HG03097 (cell line): ENCODE measurements around the gene KRT72.

Experiments used
- ATAC-seq: cut with Tn5 transposase; IDR thresholded peaks from one replicate; pipeline ENCODE4 v1.9.1; 2021; ENCODE audit not compliant: unreplicated experiment, low FRiP score

The KRT72 gene

GRCh38 chr12:52630599-52631200 is 29.4 kb upstream of the KRT72 start:
- ATAC-seq = no peak

- ATAC-seq = no peak
Measured at GRCh38 chr12:52630008-52630500, 28.8 kb upstream of the KRT72 start.

GRCh38 chr12:52629281-52630007 is 28.2 kb upstream of the KRT72 start:
- ATAC-seq = no peak

- no peak for ATAC-seq
Measured at GRCh38 chr12:52628841-52629240, 27.6 kb upstream of the KRT72 start.

- ATAC-seq = no peak
Measured at GRCh38 chr12:52628111-52628507, 26.8 kb upstream of the KRT72 start.

GRCh38 chr12:52627395-52628110 is 26.3 kb upstream of the KRT72 start:
- ATAC-seq = no peak

- no peak for ATAC-seq
Measured at GRCh38 chr12:52622349-52622748, 21.1 kb upstream of the KRT72 start.

GRCh38 chr12:52618866-52619265 is 17.6 kb upstream of the KRT72 start:
- no peak for ATAC-seq

- ATAC-seq = no peak
Measured at GRCh38 chr12:52618216-52618615, 17.0 kb upstream of the KRT72 start, which contains the start of gene KRT73. KRT73 (minus strand) TSS chr12:52618559; CDS start chr12:52618524, 35 bp downstream.

GRCh38 chr12:52617403-52617785 is 16.1 kb upstream of the KRT72 start:
- no peak for ATAC-seq

GRCh38 chr12:52616680-52617402 is 15.6 kb upstream of the KRT72 start:
- no peak for ATAC-seq

- no peak for ATAC-seq
Measured at GRCh38 chr12:52615912-52616311, 14.6 kb upstream of the KRT72 start.

GRCh38 chr12:52615208-52615868 is 14.1 kb upstream of the KRT72 start:
- no peak for ATAC-seq

- no peak for ATAC-seq
Measured at GRCh38 chr12:52614381-52615207, 13.3 kb upstream of the KRT72 start.

- no peak for ATAC-seq
Measured at GRCh38 chr12:52613384-52614030, 12.2 kb upstream of the KRT72 start.

GRCh38 chr12:52612431-52613383 is 11.4 kb upstream of the KRT72 start:
- no peak for ATAC-seq

- no peak for ATAC-seq
Measured at GRCh38 chr12:52611080-52611468, 9.8 kb upstream of the KRT72 start.
